Liver (tissue), 3 donors: ENCODE data around the gene NPTN.

Experiments
- GABPA ChIP-seq, 2 donors: IDR thresholded peaks in 1 of 2; conservative IDR thresholded peaks in 1 of 2; 2 replicates each; pipeline ENCODE4 v1.6.1; 2016; ENCODE audit warnings: antibody characterized with exemption in 2 of 2, mild to moderate bottlenecking in 1 of 2, moderate library complexity in 1 of 2
- HNF4A ChIP-seq, 2 donors: conservative IDR thresholded peaks; 2 replicates each; pipeline ENCODE4 v1.6.1; 2016; ENCODE audit warnings: antibody characterized with exemption in 2 of 2, mild to moderate bottlenecking in 2 of 2
- JUND ChIP-seq, 2 donors: IDR thresholded peaks; 2 replicates each; pipeline ENCODE4 v1.6.1; 2016; ENCODE audit warnings: antibody characterized with exemption in 2 of 2
- NR2F2 ChIP-seq: IDR thresholded peaks from 2 replicates; pipeline ENCODE4 v1.6.1; 2016; ENCODE audit warnings: antibody characterized with exemption
- RAD21 ChIP-seq, 2 donors: IDR thresholded peaks; 2 replicates each; pipeline ENCODE4 v1.6.1; 2016; ENCODE audit warnings: antibody characterized with exemption in 2 of 2, mild to moderate bottlenecking in 2 of 2
- TAF1 ChIP-seq: conservative IDR thresholded peaks from 2 replicates; pipeline ENCODE4 v1.6.1; 2016; ENCODE audit warnings: antibody characterized with exemption, mild to moderate bottlenecking
- YY1 ChIP-seq: IDR thresholded peaks from 2 replicates; pipeline ENCODE4 v1.6.1; 2016; ENCODE audit warnings: antibody characterized with exemption, mild to moderate bottlenecking
- TF ChIP-seq, protein P1 (sequence below): fragments of 150-350 bp; IDR thresholded peaks from 2 replicates; pipeline ENCODE4 v1.5.1; 2017; ENCODE audit warnings: improper control_type of control experiment, low read depth, low read length; ENCODE audit not compliant: missing input control
- TF ChIP-seq, protein P2 (sequence below): IDR thresholded peaks from 2 replicates; pipeline ENCODE4 v1.6.1; 2016; ENCODE audit warnings: antibody characterized with exemption
- TF ChIP-seq, protein P3 (sequence below): IDR thresholded peaks from 2 replicates; pipeline ENCODE4 v1.6.1; 2016; ENCODE audit warnings: antibody characterized with exemption, mild to moderate bottlenecking
- TF ChIP-seq, protein P4 (sequence below): IDR thresholded peaks from 2 replicates; pipeline ENCODE4 v1.6.1; 2016; ENCODE audit warnings: antibody characterized with exemption
- donor health status: healthy.
- donor health status: healthy.

DNA sequence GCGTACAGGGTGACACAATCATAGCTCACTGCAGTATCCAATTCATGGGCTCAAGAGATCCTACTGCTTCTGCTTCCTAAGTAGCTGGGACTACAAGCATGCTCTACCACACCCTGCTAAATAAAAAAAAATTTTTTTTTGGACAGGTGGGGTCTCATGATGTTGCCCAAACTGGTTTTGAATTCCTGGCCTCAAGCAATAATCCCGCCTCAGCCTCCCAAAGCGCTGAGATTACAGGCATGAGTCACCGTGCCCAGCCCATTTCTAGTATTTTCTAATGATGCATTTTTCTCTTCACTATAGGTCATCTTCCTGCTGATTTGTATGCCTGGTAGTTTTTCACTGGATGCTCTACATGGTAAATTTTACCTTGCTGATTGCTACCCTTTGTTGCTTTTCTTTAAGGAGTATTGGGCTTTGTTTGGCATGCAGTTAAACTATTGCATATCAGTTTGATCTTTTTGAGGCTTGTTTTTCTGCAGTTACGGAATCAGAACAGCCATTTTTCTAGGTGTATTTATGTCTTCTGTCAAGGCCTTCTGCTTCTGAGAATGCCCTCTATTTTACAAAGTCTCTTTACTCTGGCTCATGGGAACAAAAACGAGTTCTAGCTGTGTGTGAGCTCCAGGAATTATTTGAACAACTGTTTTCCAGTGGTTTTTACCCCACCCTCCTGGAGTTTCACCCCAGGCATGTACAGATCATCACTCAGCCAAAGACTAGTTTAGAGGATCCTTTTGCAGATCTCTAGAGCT, 14.2 kb upstream of the NPTN start:
- TF ChIP-seq, protein P1, sequence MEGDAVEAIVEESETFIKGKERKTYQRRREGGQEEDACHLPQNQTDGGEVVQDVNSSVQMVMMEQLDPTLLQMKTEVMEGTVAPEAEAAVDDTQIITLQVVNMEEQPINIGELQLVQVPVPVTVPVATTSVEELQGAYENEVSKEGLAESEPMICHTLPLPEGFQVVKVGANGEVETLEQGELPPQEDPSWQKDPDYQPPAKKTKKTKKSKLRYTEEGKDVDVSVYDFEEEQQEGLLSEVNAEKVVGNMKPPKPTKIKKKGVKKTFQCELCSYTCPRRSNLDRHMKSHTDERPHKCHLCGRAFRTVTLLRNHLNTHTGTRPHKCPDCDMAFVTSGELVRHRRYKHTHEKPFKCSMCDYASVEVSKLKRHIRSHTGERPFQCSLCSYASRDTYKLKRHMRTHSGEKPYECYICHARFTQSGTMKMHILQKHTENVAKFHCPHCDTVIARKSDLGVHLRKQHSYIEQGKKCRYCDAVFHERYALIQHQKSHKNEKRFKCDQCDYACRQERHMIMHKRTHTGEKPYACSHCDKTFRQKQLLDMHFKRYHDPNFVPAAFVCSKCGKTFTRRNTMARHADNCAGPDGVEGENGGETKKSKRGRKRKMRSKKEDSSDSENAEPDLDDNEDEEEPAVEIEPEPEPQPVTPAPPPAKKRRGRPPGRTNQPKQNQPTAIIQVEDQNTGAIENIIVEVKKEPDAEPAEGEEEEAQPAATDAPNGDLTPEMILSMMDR, result no peak
- TF ChIP-seq NR2F2, result no peak
- TF ChIP-seq, protein P2, sequence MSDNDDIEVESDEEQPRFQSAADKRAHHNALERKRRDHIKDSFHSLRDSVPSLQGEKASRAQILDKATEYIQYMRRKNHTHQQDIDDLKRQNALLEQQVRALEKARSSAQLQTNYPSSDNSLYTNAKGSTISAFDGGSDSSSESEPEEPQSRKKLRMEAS, result no peak
- TF ChIP-seq, protein P3, sequence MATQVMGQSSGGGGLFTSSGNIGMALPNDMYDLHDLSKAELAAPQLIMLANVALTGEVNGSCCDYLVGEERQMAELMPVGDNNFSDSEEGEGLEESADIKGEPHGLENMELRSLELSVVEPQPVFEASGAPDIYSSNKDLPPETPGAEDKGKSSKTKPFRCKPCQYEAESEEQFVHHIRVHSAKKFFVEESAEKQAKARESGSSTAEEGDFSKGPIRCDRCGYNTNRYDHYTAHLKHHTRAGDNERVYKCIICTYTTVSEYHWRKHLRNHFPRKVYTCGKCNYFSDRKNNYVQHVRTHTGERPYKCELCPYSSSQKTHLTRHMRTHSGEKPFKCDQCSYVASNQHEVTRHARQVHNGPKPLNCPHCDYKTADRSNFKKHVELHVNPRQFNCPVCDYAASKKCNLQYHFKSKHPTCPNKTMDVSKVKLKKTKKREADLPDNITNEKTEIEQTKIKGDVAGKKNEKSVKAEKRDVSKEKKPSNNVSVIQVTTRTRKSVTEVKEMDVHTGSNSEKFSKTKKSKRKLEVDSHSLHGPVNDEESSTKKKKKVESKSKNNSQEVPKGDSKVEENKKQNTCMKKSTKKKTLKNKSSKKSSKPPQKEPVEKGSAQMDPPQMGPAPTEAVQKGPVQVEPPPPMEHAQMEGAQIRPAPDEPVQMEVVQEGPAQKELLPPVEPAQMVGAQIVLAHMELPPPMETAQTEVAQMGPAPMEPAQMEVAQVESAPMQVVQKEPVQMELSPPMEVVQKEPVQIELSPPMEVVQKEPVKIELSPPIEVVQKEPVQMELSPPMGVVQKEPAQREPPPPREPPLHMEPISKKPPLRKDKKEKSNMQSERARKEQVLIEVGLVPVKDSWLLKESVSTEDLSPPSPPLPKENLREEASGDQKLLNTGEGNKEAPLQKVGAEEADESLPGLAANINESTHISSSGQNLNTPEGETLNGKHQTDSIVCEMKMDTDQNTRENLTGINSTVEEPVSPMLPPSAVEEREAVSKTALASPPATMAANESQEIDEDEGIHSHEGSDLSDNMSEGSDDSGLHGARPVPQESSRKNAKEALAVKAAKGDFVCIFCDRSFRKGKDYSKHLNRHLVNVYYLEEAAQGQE, result no peak
- TF ChIP-seq RAD21 (IDR thresholded peaks at IDR 0.05), result no peak
- no peak for TF ChIP-seq JUND (IDR thresholded peaks at IDR 0.05)
- TF ChIP-seq GABPA (IDR thresholded peaks at IDR 0.05 in 1 of 2, conservative IDR thresholded peaks at IDR 0.05 in 1 of 2), result no peak
- no peak for TF ChIP-seq YY1
- TF ChIP-seq, protein P4, sequence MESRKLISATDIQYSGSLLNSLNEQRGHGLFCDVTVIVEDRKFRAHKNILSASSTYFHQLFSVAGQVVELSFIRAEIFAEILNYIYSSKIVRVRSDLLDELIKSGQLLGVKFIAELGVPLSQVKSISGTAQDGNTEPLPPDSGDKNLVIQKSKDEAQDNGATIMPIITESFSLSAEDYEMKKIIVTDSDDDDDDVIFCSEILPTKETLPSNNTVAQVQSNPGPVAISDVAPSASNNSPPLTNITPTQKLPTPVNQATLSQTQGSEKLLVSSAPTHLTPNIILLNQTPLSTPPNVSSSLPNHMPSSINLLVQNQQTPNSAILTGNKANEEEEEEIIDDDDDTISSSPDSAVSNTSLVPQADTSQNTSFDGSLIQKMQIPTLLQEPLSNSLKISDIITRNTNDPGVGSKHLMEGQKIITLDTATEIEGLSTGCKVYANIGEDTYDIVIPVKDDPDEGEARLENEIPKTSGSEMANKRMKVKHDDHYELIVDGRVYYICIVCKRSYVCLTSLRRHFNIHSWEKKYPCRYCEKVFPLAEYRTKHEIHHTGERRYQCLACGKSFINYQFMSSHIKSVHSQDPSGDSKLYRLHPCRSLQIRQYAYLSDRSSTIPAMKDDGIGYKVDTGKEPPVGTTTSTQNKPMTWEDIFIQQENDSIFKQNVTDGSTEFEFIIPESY, result no peak
- TF ChIP-seq TAF1, result no peak
- TF ChIP-seq HNF4A (conservative IDR thresholded peaks at IDR 0.05), result no peak
